Lower leg skin (tissue), 3 donors: ENCODE results near the gene MYL7.

Experiments
- CTCF ChIP-seq, 3 donors: fragments of 450-650 bp; IDR thresholded peaks; one replicate each; pipeline ENCODE4 v1.5.1; 2016; ENCODE audit warnings: antibody characterized with exemption in 3 of 3, mild to moderate bottlenecking in 3 of 3, moderate library complexity in 2 of 3
- POLR2A ChIP-seq, 2 donors: fragments of 450-650 bp; IDR thresholded peaks; one replicate each; pipeline ENCODE4 v1.6.1; 2016 to 2017; ENCODE audit warnings: antibody characterized with exemption in 2 of 2, mild to moderate bottlenecking in 1 of 2, moderate library complexity in 1 of 2

- no peak for TF ChIP-seq CTCF (IDR thresholded peaks at IDR 0.05)
- TF ChIP-seq POLR2A (IDR thresholded peaks at IDR 0.05): no peak
Observed at GRCh38 chr7:44145479-44145968, 4.4 kb upstream of the MYL7 start.
